AG04449 (cell line): ENCODE data around the gene TXK.

Source experiments
- CTCF ChIA-PET: fragments of 350-600 bp; formaldehyde crosslinking; extraction: SDS; loops from one replicate; lab custom pipeline; 2021; ENCODE audit warnings: antibody characterized with exemption; lab: Yijun Ruan, JAX
- POLR2A ChIA-PET: fragments of 400-600, 350-600 bp; formaldehyde crosslinking; extraction: SDS; loops from one replicate; lab custom pipeline; 2020; ENCODE audit warnings: antibody characterized with exemption, inconsistent platforms; lab: Yijun Ruan, JAX
- DNase-seq: peaks from one replicate; pipeline ENCODE4 v3.0.0-alpha.2; 2010; ENCODE audit warnings: low read depth, low spot score
- H3K4me3 ChIP-seq: 2 replicates; pipeline ENCODE4 v1.5.1; 2011; ENCODE audit warnings: low read depth, mild to moderate bottlenecking, control low read depth, low read length
- CTCF ChIP-seq: IDR thresholded peaks from one replicate; pipeline ENCODE4 v1.5.1; 2011; ENCODE audit warnings: mild to moderate bottlenecking, moderate library complexity, low read length, control low read depth, inconsistent platforms; ENCODE audit not compliant: insufficient read depth; ENCODE audit errors: missing control alignments

The TXK gene

GRCh38 chr4:48122756-48123155, 11.3 kb downstream of the TXK start:
- DNase-seq = no peak
- ChIA-PET POLR2A (no interaction called here), CTCF (interaction anchor here (1.3 kb wide), 1 partner anchor 13 kb away, joined by 4 read pairs; no protein-coding TSS in a partner anchor)
- TF ChIP-seq CTCF = no peak
- H3K4me3 ChIP-seq = no peak overlapping the region

- H3K4me3 ChIP-seq = no peak overlapping the region
- ChIA-PET CTCF (no interaction called here), POLR2A (no interaction called here)
- TF ChIP-seq CTCF = no peak
- DNase-seq = no peak
Measured at GRCh38 chr4:48121180-48121579, 12.9 kb downstream of the TXK start.

DNA sequence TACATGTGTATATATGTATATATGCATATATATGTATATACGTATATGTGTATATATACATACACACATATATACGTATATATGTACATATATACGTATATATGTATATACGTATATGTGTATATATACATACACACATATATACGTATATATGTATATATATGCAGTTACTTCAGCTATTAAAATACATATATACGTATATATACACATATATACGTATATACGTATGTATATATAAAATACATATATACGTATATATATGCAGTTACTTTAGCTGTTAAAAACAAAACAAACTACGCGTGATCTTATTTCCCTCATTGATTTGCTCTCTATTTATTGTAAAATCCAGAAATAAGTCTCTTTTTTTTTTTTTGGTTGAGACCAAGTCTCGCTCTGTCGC, 13.9 kb downstream of the TXK start:
- ChIA-PET CTCF (interaction anchor here (0.7 kb wide), 1 partner anchor 10 kb away, joined by 3 read pairs; no protein-coding TSS in a partner anchor), POLR2A (no interaction called here)
- no peak overlapping the region for H3K4me3 ChIP-seq
- DNase-seq = no peak
- no peak for TF ChIP-seq CTCF

DNA sequence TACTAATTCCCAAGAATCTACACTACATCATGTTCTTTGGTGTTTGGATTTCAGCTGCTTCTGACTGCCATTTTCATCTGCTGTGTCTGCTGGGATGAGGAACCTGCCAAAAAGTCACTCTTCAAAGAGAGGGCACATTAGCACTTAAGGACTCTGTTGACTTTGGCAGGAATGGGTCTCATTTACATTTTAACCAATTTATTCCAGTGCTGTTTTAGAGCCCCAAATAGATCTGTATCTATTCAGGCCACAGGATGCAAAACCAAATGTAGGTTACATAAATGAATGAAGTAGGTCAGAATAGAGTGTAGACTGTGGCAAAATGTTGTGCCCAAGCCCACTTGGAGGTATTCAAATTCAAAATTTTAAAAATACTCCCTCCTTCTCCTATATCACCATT, 14.4 kb downstream of the TXK start:
- TF ChIP-seq CTCF = no peak
- POLR2A ChIA-PET = no interaction called here
- no peak overlapping the region for H3K4me3 ChIP-seq
- CTCF ChIA-PET = interaction anchor here (1.4 kb wide), 1 partner anchor 10 kb away, joined by 4 read pairs; no protein-coding TSS in a partner anchor
- DNase-seq = no peak

- ChIA-PET CTCF (interaction anchor here (1.4 kb wide), 1 partner anchor 9 kb away, joined by 4 read pairs; no protein-coding TSS in a partner anchor), POLR2A (no interaction called here)
- no peak for DNase-seq
- TF ChIP-seq CTCF = no peak
- H3K4me3 ChIP-seq = no peak overlapping the region
Measured at GRCh38 chr4:48118081-48118480, 16.0 kb downstream of the TXK start.

DNA sequence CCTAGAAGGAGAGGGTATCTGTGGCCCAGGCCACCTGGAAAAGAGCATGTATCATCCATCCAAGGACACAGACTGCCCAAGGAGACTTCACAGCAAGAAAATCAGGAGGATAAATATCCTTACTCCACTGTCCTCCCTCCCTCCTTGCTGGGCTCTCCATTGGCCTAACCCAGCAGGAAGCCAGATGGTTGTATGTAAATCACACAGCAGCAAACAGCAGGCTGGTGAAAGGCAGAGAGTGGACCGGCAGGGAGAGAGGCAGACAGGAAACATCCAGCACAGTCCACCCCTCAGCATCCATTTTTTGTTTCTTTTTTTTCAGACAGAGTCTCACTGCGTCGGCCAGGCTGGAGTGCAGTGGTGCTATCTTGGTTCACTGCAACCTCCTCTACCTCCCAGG, 17.5 kb downstream of the TXK start:
- DNase-seq = no peak
- no peak overlapping the region for H3K4me3 ChIP-seq
- POLR2A ChIA-PET = no interaction called here
- no peak for TF ChIP-seq CTCF
- CTCF ChIA-PET = no interaction called here
